ENCODE results near the gene RAPGEF4. TPM values are rescaled to one million over a fixed set of nuclear protein-coding genes. Genes with fewer than 3 reads are reported as not detected.

Gene RAPGEF4
- total and polyA plus RNA-seq, 2 of the 8 experiments (the other 6 are each of a cell fraction or from before 2014, with no cell fraction given) = 1.2 to 2.6 TPM

DNA sequence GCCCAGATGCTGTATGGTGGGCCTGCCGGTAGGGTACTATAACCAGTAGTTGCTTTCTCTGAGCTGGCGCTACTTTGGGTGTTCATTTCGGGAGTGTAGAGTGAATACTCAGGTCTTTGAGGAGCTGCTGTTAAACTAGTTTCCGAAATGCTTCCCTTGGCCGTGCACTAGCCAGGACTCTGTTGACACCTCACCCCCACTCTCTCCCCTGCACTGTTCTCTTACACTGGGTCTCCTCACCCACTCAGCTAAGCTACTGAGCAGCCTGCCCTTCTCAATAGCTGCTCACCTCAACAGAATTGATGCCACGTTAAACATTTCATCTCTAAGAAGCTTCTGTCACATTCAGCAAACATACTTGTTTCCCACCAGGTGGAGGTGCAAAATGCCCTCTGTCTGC, 86.9 kb downstream of the RAPGEF4 start (continued):
- TF ChIP-seq, protein P1, sequence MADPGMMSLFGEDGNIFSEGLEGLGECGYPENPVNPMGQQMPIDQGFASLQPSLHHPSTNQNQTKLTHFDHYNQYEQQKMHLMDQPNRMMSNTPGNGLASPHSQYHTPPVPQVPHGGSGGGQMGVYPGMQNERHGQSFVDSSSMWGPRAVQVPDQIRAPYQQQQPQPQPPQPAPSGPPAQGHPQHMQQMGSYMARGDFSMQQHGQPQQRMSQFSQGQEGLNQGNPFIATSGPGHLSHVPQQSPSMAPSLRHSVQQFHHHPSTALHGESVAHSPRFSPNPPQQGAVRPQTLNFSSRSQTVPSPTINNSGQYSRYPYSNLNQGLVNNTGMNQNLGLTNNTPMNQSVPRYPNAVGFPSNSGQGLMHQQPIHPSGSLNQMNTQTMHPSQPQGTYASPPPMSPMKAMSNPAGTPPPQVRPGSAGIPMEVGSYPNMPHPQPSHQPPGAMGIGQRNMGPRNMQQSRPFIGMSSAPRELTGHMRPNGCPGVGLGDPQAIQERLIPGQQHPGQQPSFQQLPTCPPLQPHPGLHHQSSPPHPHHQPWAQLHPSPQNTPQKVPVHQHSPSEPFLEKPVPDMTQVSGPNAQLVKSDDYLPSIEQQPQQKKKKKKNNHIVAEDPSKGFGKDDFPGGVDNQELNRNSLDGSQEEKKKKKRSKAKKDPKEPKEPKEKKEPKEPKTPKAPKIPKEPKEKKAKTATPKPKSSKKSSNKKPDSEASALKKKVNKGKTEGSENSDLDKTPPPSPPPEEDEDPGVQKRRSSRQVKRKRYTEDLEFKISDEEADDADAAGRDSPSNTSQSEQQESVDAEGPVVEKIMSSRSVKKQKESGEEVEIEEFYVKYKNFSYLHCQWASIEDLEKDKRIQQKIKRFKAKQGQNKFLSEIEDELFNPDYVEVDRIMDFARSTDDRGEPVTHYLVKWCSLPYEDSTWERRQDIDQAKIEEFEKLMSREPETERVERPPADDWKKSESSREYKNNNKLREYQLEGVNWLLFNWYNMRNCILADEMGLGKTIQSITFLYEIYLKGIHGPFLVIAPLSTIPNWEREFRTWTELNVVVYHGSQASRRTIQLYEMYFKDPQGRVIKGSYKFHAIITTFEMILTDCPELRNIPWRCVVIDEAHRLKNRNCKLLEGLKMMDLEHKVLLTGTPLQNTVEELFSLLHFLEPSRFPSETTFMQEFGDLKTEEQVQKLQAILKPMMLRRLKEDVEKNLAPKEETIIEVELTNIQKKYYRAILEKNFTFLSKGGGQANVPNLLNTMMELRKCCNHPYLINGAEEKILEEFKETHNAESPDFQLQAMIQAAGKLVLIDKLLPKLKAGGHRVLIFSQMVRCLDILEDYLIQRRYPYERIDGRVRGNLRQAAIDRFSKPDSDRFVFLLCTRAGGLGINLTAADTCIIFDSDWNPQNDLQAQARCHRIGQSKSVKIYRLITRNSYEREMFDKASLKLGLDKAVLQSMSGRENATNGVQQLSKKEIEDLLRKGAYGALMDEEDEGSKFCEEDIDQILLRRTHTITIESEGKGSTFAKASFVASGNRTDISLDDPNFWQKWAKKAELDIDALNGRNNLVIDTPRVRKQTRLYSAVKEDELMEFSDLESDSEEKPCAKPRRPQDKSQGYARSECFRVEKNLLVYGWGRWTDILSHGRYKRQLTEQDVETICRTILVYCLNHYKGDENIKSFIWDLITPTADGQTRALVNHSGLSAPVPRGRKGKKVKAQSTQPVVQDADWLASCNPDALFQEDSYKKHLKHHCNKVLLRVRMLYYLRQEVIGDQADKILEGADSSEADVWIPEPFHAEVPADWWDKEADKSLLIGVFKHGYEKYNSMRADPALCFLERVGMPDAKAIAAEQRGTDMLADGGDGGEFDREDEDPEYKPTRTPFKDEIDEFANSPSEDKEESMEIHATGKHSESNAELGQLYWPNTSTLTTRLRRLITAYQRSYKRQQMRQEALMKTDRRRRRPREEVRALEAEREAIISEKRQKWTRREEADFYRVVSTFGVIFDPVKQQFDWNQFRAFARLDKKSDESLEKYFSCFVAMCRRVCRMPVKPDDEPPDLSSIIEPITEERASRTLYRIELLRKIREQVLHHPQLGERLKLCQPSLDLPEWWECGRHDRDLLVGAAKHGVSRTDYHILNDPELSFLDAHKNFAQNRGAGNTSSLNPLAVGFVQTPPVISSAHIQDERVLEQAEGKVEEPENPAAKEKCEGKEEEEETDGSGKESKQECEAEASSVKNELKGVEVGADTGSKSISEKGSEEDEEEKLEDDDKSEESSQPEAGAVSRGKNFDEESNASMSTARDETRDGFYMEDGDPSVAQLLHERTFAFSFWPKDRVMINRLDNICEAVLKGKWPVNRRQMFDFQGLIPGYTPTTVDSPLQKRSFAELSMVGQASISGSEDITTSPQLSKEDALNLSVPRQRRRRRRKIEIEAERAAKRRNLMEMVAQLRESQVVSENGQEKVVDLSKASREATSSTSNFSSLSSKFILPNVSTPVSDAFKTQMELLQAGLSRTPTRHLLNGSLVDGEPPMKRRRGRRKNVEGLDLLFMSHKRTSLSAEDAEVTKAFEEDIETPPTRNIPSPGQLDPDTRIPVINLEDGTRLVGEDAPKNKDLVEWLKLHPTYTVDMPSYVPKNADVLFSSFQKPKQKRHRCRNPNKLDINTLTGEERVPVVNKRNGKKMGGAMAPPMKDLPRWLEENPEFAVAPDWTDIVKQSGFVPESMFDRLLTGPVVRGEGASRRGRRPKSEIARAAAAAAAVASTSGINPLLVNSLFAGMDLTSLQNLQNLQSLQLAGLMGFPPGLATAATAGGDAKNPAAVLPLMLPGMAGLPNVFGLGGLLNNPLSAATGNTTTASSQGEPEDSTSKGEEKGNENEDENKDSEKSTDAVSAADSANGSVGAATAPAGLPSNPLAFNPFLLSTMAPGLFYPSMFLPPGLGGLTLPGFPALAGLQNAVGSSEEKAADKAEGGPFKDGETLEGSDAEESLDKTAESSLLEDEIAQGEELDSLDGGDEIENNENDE (IDR thresholded peaks at IDR 0.05; ENCODE audit: insufficient replicate concordance, low read length) = no peak
- TF ChIP-seq, protein P2, sequence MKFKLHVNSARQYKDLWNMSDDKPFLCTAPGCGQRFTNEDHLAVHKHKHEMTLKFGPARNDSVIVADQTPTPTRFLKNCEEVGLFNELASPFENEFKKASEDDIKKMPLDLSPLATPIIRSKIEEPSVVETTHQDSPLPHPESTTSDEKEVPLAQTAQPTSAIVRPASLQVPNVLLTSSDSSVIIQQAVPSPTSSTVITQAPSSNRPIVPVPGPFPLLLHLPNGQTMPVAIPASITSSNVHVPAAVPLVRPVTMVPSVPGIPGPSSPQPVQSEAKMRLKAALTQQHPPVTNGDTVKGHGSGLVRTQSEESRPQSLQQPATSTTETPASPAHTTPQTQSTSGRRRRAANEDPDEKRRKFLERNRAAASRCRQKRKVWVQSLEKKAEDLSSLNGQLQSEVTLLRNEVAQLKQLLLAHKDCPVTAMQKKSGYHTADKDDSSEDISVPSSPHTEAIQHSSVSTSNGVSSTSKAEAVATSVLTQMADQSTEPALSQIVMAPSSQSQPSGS (IDR thresholded peaks at IDR 0.05; ENCODE audit: low read length) = no peak
- TF ChIP-seq HDAC2 (IDR thresholded peaks at IDR 0.05; ENCODE audit: borderline replicate concordance in 1 of 2, low read depth in 2 of 2, low read length in 2 of 2) (no peak), CBX5 (IDR thresholded peaks at IDR 0.05; ENCODE audit: low read depth, low read length) (no peak), SP4 (IDR thresholded peaks at IDR 0.05; ENCODE audit: low read length) (no peak), SP2 (IDR thresholded peaks at IDR 0.05; ENCODE audit: low read length) (no peak), GABPA (IDR thresholded peaks at IDR 0.05; ENCODE audit: borderline replicate concordance, insufficient read depth, low read length) (no peak), SRF (IDR thresholded peaks at IDR 0.05; ENCODE audit: low read depth, low read length) (no peak), EP300 (IDR thresholded peaks at IDR 0.05; ENCODE audit: borderline replicate concordance in 1 of 2, low read depth in 2 of 2, low read length in 2 of 2) (no peak)

Data from H1 (cell line).